GM11168 (cell line): ENCODE data around the gene NOS1AP.

ENCODE experiments used
- in situ Hi-C: fragments of 300-500 bp; cut with MboI; formaldehyde crosslinking; loops from one replicate; pipeline ENCODE4 v1.12.0; 2022; ENCODE audit warnings: low sequenced_read_pairs; ENCODE audit not compliant: unreplicated experiment

Gene NOS1AP

GRCh38 chr1:162210196-162210595 is 140.7 kb downstream of the NOS1AP start:
- in situ Hi-C loops, result no loop called here

- in situ Hi-C loops, result no loop called here
Observed at GRCh38 chr1:162212713-162213112, 143.2 kb downstream of the NOS1AP start.

- in situ Hi-C loops, result no loop called here
Observed at GRCh38 chr1:162213281-162213912, 143.9 kb downstream of the NOS1AP start.

- in situ Hi-C loops, result no loop called here
Observed at GRCh38 chr1:162214202-162214601, 144.7 kb downstream of the NOS1AP start.

- in situ Hi-C loops, result no loop called here
Observed at GRCh38 chr1:162215902-162216301, 146.4 kb downstream of the NOS1AP start.

- in situ Hi-C loops, result no loop called here
Observed at GRCh38 chr1:162216604-162217003, 147.1 kb downstream of the NOS1AP start.

GRCh38 chr1:162217706-162218105 is 148.2 kb downstream of the NOS1AP start:
- in situ Hi-C loops, result no loop called here

GRCh38 chr1:162218546-162218945 is 149.1 kb downstream of the NOS1AP start:
- in situ Hi-C loops, result no loop called here

GRCh38 chr1:162218975-162219374 is 149.5 kb downstream of the NOS1AP start:
- in situ Hi-C loops, result no loop called here

GRCh38 chr1:162219461-162219860 is 150.0 kb downstream of the NOS1AP start:
- in situ Hi-C loops, result no loop called here

GRCh38 chr1:162220009-162220539 is 150.6 kb downstream of the NOS1AP start:
- in situ Hi-C loops, result no loop called here

- in situ Hi-C loops, result no loop called here
Observed at GRCh38 chr1:162222014-162222413, 152.5 kb downstream of the NOS1AP start.

- in situ Hi-C loops, result no loop called here
Observed at GRCh38 chr1:162222730-162223129, 153.2 kb downstream of the NOS1AP start.

GRCh38 chr1:162223488-162223887 is 154.0 kb downstream of the NOS1AP start:
- in situ Hi-C loops, result no loop called here

GRCh38 chr1:162224267-162224666 is 154.8 kb downstream of the NOS1AP start:
- in situ Hi-C loops, result no loop called here

GRCh38 chr1:162228586-162228985 is 159.1 kb downstream of the NOS1AP start:
- in situ Hi-C loops, result no loop called here

- in situ Hi-C loops, result no loop called here
Observed at GRCh38 chr1:162229549-162229948, 160.1 kb downstream of the NOS1AP start.

GRCh38 chr1:162230096-162230495 is 160.6 kb downstream of the NOS1AP start:
- in situ Hi-C loops, result no loop called here

GRCh38 chr1:162230517-162230916 is 161.0 kb downstream of the NOS1AP start:
- in situ Hi-C loops, result no loop called here

GRCh38 chr1:162232034-162232711 is 162.7 kb downstream of the NOS1AP start:
- in situ Hi-C loops, result no loop called here

GRCh38 chr1:162233066-162233465 is 163.6 kb downstream of the NOS1AP start:
- in situ Hi-C loops, result no loop called here

GRCh38 chr1:162233937-162234336 is 164.4 kb downstream of the NOS1AP start:
- in situ Hi-C loops, result no loop called here
